ENCODE data around the gene OTC.
A peak's percentile ranks its signal among the peaks of the same experiment; 100 is the strongest.

OTC gene

GRCh38 chrX:38352362-38352761 lies at the start of gene OTC:
Gene OTC (plus strand): TSS chrX:38352604. CDS start chrX:38352697, 93 bp downstream.
- no peak for DNase-seq

- no peak for DNase-seq
Observed at GRCh38 chrX:38304010-38304409, 48.4 kb upstream of the OTC start.

GRCh38 chrX:38305971-38306370 lies 46.4 kb upstream of the OTC start:
- DNase-seq: no peak

GRCh38 chrX:38311743-38312142 lies 40.7 kb upstream of the OTC start:
- no peak for DNase-seq

- DNase-seq: peak; percentile 2
Observed at GRCh38 chrX:38312436-38312835, 40.0 kb upstream of the OTC start.

- DNase-seq: no peak
Observed at GRCh38 chrX:38313190-38313589, 39.2 kb upstream of the OTC start.

GRCh38 chrX:38315186-38315585 lies 37.2 kb upstream of the OTC start:
- no peak for DNase-seq

GRCh38 chrX:38318196-38318595 lies 34.2 kb upstream of the OTC start:
- DNase-seq: no peak

GRCh38 chrX:38318606-38319005 lies 33.8 kb upstream of the OTC start:
- no peak for DNase-seq

- DNase-seq: no peak
Observed at GRCh38 chrX:38320819-38321218, 31.6 kb upstream of the OTC start.

GRCh38 chrX:38326086-38326485 lies 26.3 kb upstream of the OTC start:
- DNase-seq: no peak

- peak; percentile 85 for DNase-seq
Observed at GRCh38 chrX:38327007-38327774, 25.2 kb upstream of the OTC start, which contains the start of gene RPGR. Gene RPGR (minus strand): TSS chrX:38327509. CDS start chrX:38327367, 142 bp downstream.

GRCh38 chrX:38327775-38328081 lies 24.7 kb upstream of the OTC start:
- no peak for DNase-seq

- no peak for DNase-seq
Observed at GRCh38 chrX:38332505-38332904, 19.9 kb upstream of the OTC start.

- DNase-seq: no peak
Observed at GRCh38 chrX:38335382-38335781, 17.0 kb upstream of the OTC start.

- DNase-seq: no peak
Observed at GRCh38 chrX:38336538-38337240, 15.7 kb upstream of the OTC start.

GRCh38 chrX:38341442-38341841 lies 11.0 kb upstream of the OTC start:
- no peak for DNase-seq

GRCh38 chrX:38342853-38343778 lies 9.3 kb upstream of the OTC start:
- DNase-seq: no peak

- DNase-seq: no peak
Observed at GRCh38 chrX:38346150-38346549, 6.3 kb upstream of the OTC start.

- peak; percentile 8 for DNase-seq
Observed at GRCh38 chrX:38347136-38347535, 5.3 kb upstream of the OTC start.

- no peak for DNase-seq
Observed at GRCh38 chrX:38351346-38351745, 1.1 kb upstream of the OTC start.

- no peak for DNase-seq
Observed at GRCh38 chrX:38356401-38356800, 4.0 kb downstream of the OTC start.
